Right lung (tissue), 5 donors: Measurements from ENCODE around the gene PYGO1. TPM values are rescaled to one million over a fixed set of nuclear protein-coding genes. Genes with fewer than 3 reads are reported as not detected.
"Not testable (repeated sequence)": the region's sequence is repeated elsewhere in the genome, so short reads cannot be mapped to it uniquely, and the experiment has no call there.

ENCODE experiments used
- DNase-seq, 2 donors: peaks; one replicate each; pipeline ENCODE4 v3.0.0-alpha.2; 2013
- polyA plus RNA-seq, 5 donors: library from polyadenylated mRNA; unstranded; fragments of 120-200 nt; gene quantifications; one replicate each; pipeline versions ENCODE4 v1.2.1 to v1.2.3, GENCODE V29; 2013; ENCODE audit warnings: inconsistent platforms in 1 of 5, low replicate concordance in 1 of 5; ENCODE audit not compliant: insufficient read length in 5 of 5, insufficient read depth in 1 of 5

Gene PYGO1
- polyA plus RNA-seq, 5 donors: 12.9 to 28.2 (median 19.5) TPM

- peak in 1 of 2 donors; percentile 36 for DNase-seq
Measured at GRCh38 chr15:55513621-55514413, 74.3 kb downstream of the PYGO1 start.

- DNase-seq: no peak
Measured at GRCh38 chr15:55513152-55513551, 75.0 kb downstream of the PYGO1 start.

- no peak for DNase-seq
Measured at GRCh38 chr15:55507567-55507966, 80.6 kb downstream of the PYGO1 start.

GRCh38 chr15:55505407-55505806, 82.7 kb downstream of the PYGO1 start:
- not testable (repeated sequence) for DNase-seq

- DNase-seq: no peak
Measured at GRCh38 chr15:55499151-55499550, 89.0 kb downstream of the PYGO1 start.

GRCh38 chr15:55498109-55498938, 89.8 kb downstream of the PYGO1 start:
- DNase-seq: peak; percentile 82 to 85

- DNase-seq: no peak
Measured at GRCh38 chr15:55496716-55497115, 91.4 kb downstream of the PYGO1 start.

- no peak for DNase-seq
Measured at GRCh38 chr15:55494931-55495330, 93.2 kb downstream of the PYGO1 start.

GRCh38 chr15:55488952-55489600, 99.1 kb downstream of the PYGO1 start:
- not testable (repeated sequence) for DNase-seq

Other genes with a start within 250 kb of the PYGO1 start
- 10 to 100 TPM; 24.2 to 35.8 (median 34.6) TPM for gene CCPG1, start 180.0 kb downstream of the PYGO1 start, polyA plus RNA-seq
- 1 to 10 TPM; 3.1 to 4.2 (median 3.3) TPM for gene PIERCE2, start 179.8 kb downstream of the PYGO1 start, polyA plus RNA-seq
- gene DNAAF4, start 80.1 kb downstream of the PYGO1 start, polyA plus RNA-seq: 1 to 10 TPM; 5.7 to 9.1 (median 7.5) TPM
- 1 to 10 TPM; 4.6 to 8.2 (median 6.9) TPM for gene PRTG, start 154.8 kb upstream of the PYGO1 start, polyA plus RNA-seq